IMR-90 (cell line): ENCODE measurements around the gene OXA1L. TPM values are rescaled to one million over a fixed set of nuclear protein-coding genes. Genes with fewer than 3 reads are reported as not detected.

Experiments used
- ATAC-seq: fragments of 200-7000 bp; cut with Tn5 transposase; 2 replicates; pipeline ENCODE4 v1.9.1; 2020; ENCODE audit warnings: low read depth, mild to moderate bottlenecking, moderate library complexity
- BruUV-seq: library from RNA; stranded (reverse); fragments of 400-500 nt; replicated peaks from 2 replicates; lab custom pipeline; 2021; lab: Mats Ljungman, UMichigan
- CTCF ChIA-PET: fragments of 300-600 bp; formaldehyde crosslinking; extraction: SDS; loops from one replicate; lab custom pipeline; 2021; ENCODE audit warnings: antibody characterized with exemption; lab: Yijun Ruan, JAX
- POLR2A ChIA-PET: fragments of 300-600 bp; sonication (Branson Sonifier 250); formaldehyde crosslinking; loops from one replicate; lab custom pipeline; 2022; ENCODE audit warnings: antibody characterized with exemption; ENCODE audit not compliant: unreplicated experiment; lab: Charles Lee
- DNase-seq: peaks from one replicate; pipeline ENCODE4 v3.0.0; 2013
- H2AFZ ChIP-seq: replicated peaks from 2 replicates; pipeline ENCODE3; 2013; ENCODE audit warnings: low read length, mild to moderate bottlenecking; ENCODE audit not compliant: poor library complexity
- H2AK5ac ChIP-seq: 2 replicates; pipeline ENCODE4 v1.6.1; 2013; ENCODE audit warnings: low read depth, low read length, inconsistent platforms
- H2AK9ac ChIP-seq: replicated peaks from 2 replicates; pipeline ENCODE3; 2013; ENCODE audit warnings: mild to moderate bottlenecking, low read depth, low read length, moderate library complexity; ENCODE audit not compliant: poor library complexity
- H2BK120ac ChIP-seq: 2 replicates; pipeline ENCODE4 v1.6.1; 2013; ENCODE audit warnings: low read depth, low read length, inconsistent platforms
- H2BK15ac ChIP-seq: 3 replicates; pipeline ENCODE4 v1.6.1; 2013; ENCODE audit warnings: low read depth, low read length, inconsistent platforms
- H2BK20ac ChIP-seq: 2 replicates; pipeline ENCODE4 v1.6.1; 2013; ENCODE audit warnings: low read depth, mild to moderate bottlenecking, inconsistent platforms, low read length, moderate library complexity
- H2BK5ac ChIP-seq: 2 replicates; pipeline ENCODE4 v1.6.1; 2013; ENCODE audit warnings: mild to moderate bottlenecking, low read depth, low read length, inconsistent platforms; ENCODE audit not compliant: poor library complexity, severe bottlenecking
- H3K14ac ChIP-seq: replicated peaks from 2 replicates; pipeline ENCODE4 v1.6.1; 2013; ENCODE audit warnings: low read depth, low read length, inconsistent platforms
- H3K18ac ChIP-seq: 2 replicates; pipeline ENCODE4 v1.6.1; 2013; ENCODE audit warnings: low read depth, low read length, control low read depth
- H3K23ac ChIP-seq: 2 replicates; pipeline ENCODE4 v1.6.1; 2013; ENCODE audit warnings: low read depth, low read length, inconsistent platforms
- H3K27ac ChIP-seq: 2 replicates; pipeline ENCODE4 v1.5.1; 2013; ENCODE audit warnings: mild to moderate bottlenecking, control low read depth, low read length; ENCODE audit not compliant: insufficient read depth
- H3K27me3 ChIP-seq: 2 replicates; pipeline ENCODE4 v1.6.1; 2013; ENCODE audit warnings: low read length; ENCODE audit not compliant: control insufficient read depth, insufficient read depth
- H3K36me3 ChIP-seq: 2 replicates; pipeline ENCODE4 v1.6.1; 2013; ENCODE audit warnings: low read length, mixed read lengths; ENCODE audit not compliant: control insufficient read depth, insufficient read depth
- H3K4ac ChIP-seq: 2 replicates; pipeline ENCODE4 v1.6.1; 2013; ENCODE audit warnings: low read depth, low read length, inconsistent platforms
- H3K4me1 ChIP-seq: 2 replicates; pipeline ENCODE4 v1.6.1; 2013; ENCODE audit warnings: low read length, mixed read lengths; ENCODE audit not compliant: control insufficient read depth, insufficient read depth
- H3K4me2 ChIP-seq: 2 replicates; pipeline ENCODE4 v1.6.1; 2013; ENCODE audit warnings: low read depth, mild to moderate bottlenecking, control low read depth, low read length, moderate library complexity
- H3K4me3 ChIP-seq: 2 replicates; pipeline ENCODE4 v1.5.1; 2013; ENCODE audit warnings: low read depth, mild to moderate bottlenecking, control low read depth, low read length, moderate library complexity; ENCODE audit not compliant: insufficient read depth
- H3K56ac ChIP-seq: 2 replicates; pipeline ENCODE4 v1.6.1; 2013; ENCODE audit warnings: low read length, inconsistent platforms; ENCODE audit not compliant: insufficient read depth; ENCODE audit errors: extremely low read depth
- H3K79me1 ChIP-seq, 2 experiments: 2 replicates each; pipeline ENCODE4 v1.6.1; 2013; ENCODE audit warnings: low read length in 2 of 2, inconsistent platforms in 1 of 2, low read depth in 1 of 2
- H3K9ac ChIP-seq: 2 replicates; pipeline ENCODE4 v1.6.1; 2013; ENCODE audit warnings: low read depth, low read length, control low read depth
- H3K9me1 ChIP-seq: 2 replicates; pipeline ENCODE4 v1.6.1; 2013; ENCODE audit warnings: low read length, inconsistent platforms; ENCODE audit not compliant: insufficient read depth
- H3K9me3 ChIP-seq: 2 replicates; pipeline ENCODE4 v1.6.1; 2013; ENCODE audit warnings: low read length; ENCODE audit not compliant: control insufficient read depth, insufficient read depth
- H4K20me1 ChIP-seq: 2 replicates; pipeline ENCODE4 v1.6.1; 2013; ENCODE audit warnings: low read length, inconsistent platforms; ENCODE audit not compliant: insufficient read depth
- H4K5ac ChIP-seq: 2 replicates; pipeline ENCODE4 v1.6.1; 2013; ENCODE audit warnings: mild to moderate bottlenecking, low read depth, low read length, control low read depth
- H4K8ac ChIP-seq, 2 experiments: 2 replicates each; pipeline ENCODE4 v1.6.1; 2013; ENCODE audit warnings: low read depth in 2 of 2, low read length in 2 of 2, control low read depth in 1 of 2, inconsistent platforms in 1 of 2
- H4K91ac ChIP-seq: 2 replicates; pipeline ENCODE4 v1.6.1; 2013; ENCODE audit warnings: low read depth, low read length, inconsistent platforms; ENCODE audit not compliant: insufficient read depth
- BHLHE40 ChIP-seq: fragments of 150-350 bp; IDR thresholded peaks from 2 replicates; pipeline ENCODE4 v1.6.1; 2016; ENCODE audit warnings: mild to moderate bottlenecking, low read depth, low read length
- CEBPB ChIP-seq: IDR thresholded peaks from 2 replicates; pipeline ENCODE4 v1.6.1; 2012; ENCODE audit warnings: low read depth, low read length, improper control_type of control experiment
- CHD1 ChIP-seq: IDR thresholded peaks from 2 replicates; pipeline ENCODE4 v1.6.1; 2012; ENCODE audit warnings: low read depth, low read length, improper control_type of control experiment
- FOS ChIP-seq: fragments of 150-350 bp; IDR thresholded peaks from 2 replicates; pipeline ENCODE4 v1.6.1; 2016; ENCODE audit warnings: low read depth, low read length
- MAFK ChIP-seq: IDR thresholded peaks from 2 replicates; pipeline ENCODE4 v1.6.1; 2012; ENCODE audit warnings: low read depth, low read length, improper control_type of control experiment
- MAZ ChIP-seq: IDR thresholded peaks from 2 replicates; pipeline ENCODE4 v1.6.1; 2012; ENCODE audit warnings: low read depth, mild to moderate bottlenecking, low read length, improper control_type of control experiment, moderate library complexity, borderline replicate concordance
- MXI1 ChIP-seq: IDR thresholded peaks from 2 replicates; pipeline ENCODE4 v1.6.1; 2012; ENCODE audit warnings: low read depth, mild to moderate bottlenecking, low read length, moderate library complexity, borderline replicate concordance
- NFE2L2 ChIP-seq: fragments of 150-350 bp; IDR thresholded peaks from 2 replicates; pipeline ENCODE4 v1.6.1; 2016; ENCODE audit warnings: low read depth, mild to moderate bottlenecking, low read length
- POLR2A ChIP-seq: IDR thresholded peaks from 2 replicates; pipeline ENCODE4 v1.6.1; 2012; ENCODE audit warnings: mild to moderate bottlenecking, low read depth, low read length
- RAD21 ChIP-seq: IDR thresholded peaks from 2 replicates; pipeline ENCODE4 v1.6.1; 2012; ENCODE audit warnings: low read length, improper control_type of control experiment
- RCOR1 ChIP-seq: IDR thresholded peaks from 2 replicates; pipeline ENCODE4 v1.6.1; 2012; ENCODE audit warnings: mild to moderate bottlenecking, low read length, improper control_type of control experiment; ENCODE audit not compliant: insufficient replicate concordance
- RFX5 ChIP-seq: IDR thresholded peaks from 2 replicates; pipeline ENCODE4 v1.8.0; 2012; ENCODE audit warnings: low read depth, mild to moderate bottlenecking, low read length, moderate library complexity
- SMC3 ChIP-seq: fragments of 150-350 bp; IDR thresholded peaks from 2 replicates; pipeline ENCODE4 v1.6.1; 2016; ENCODE audit warnings: low read depth, mild to moderate bottlenecking, antibody characterized with exemption, low read length, moderate library complexity
- WGBS, 2 experiments: methylation state at CpG; one replicate each; pipeline versions ENCODE4 v1.1.5 to v1.1.7; 2013; ENCODE audit warnings: missing lambda C conversion rate in 2 of 2; ENCODE audit not compliant: insufficient read length in 1 of 2; ENCODE audit errors: extremely low coverage in 2 of 2; 5-methylcytosine and 5-hydroxymethylcytosine counted together
- dilution Hi-C: fragments of 300-500 bp; cut with HindIII; formaldehyde crosslinking; loops from one replicate; pipeline ENCODE4 v1.14.3; 2018; ENCODE audit warnings: low sequenced_read_pairs; ENCODE audit not compliant: unreplicated experiment
- in situ Hi-C: fragments of 300-500 bp; cut with MboI; formaldehyde crosslinking; loops from 3 replicates; pipeline ENCODE4 v1.14.3; 2019; ENCODE audit warnings: low sequenced_read_pairs, inconsistent platforms, mixed read lengths
- intact Hi-C: fragments of 100-400 bp; cut with micrococcal nuclease; formaldehyde crosslinking; loops from 2 replicates; pipeline ENCODE4 v1.10.0; 2022
- polyA plus RNA-seq, 3 experiments: library from polyadenylated mRNA; depleted of rRNA; stranded (reverse); fragments of >200 nt; gene quantifications; 2 replicates each; pipeline ENCODE4 v1.2.3, GENCODE V29; 2012; ENCODE audit warnings: low replicate concordance in 1 of 3
- total RNA-seq: library from RNA; depleted of rRNA; stranded (reverse); fragments of >200 nt; gene quantifications from 2 replicates; pipeline ENCODE4 v1.2.3, GENCODE V29; 2012
- TF ChIP-seq, protein P1 (sequence below): conservative IDR thresholded peaks from 2 replicates; pipeline ENCODE4 v1.5.1; 2012; ENCODE audit warnings: mild to moderate bottlenecking, low read depth, low read length, improper control_type of control experiment
- TF ChIP-seq, protein P2 (sequence below): fragments of 150-350 bp; IDR thresholded peaks from 2 replicates; pipeline ENCODE4 v1.6.1; 2016; ENCODE audit warnings: low read depth, mild to moderate bottlenecking, low read length, moderate library complexity, borderline replicate concordance

The OXA1L gene
- total and polyA plus RNA-seq, 2 of the 4 experiments (the other 2 are of a cell fraction), result 47.3 to 113 TPM

DNA sequence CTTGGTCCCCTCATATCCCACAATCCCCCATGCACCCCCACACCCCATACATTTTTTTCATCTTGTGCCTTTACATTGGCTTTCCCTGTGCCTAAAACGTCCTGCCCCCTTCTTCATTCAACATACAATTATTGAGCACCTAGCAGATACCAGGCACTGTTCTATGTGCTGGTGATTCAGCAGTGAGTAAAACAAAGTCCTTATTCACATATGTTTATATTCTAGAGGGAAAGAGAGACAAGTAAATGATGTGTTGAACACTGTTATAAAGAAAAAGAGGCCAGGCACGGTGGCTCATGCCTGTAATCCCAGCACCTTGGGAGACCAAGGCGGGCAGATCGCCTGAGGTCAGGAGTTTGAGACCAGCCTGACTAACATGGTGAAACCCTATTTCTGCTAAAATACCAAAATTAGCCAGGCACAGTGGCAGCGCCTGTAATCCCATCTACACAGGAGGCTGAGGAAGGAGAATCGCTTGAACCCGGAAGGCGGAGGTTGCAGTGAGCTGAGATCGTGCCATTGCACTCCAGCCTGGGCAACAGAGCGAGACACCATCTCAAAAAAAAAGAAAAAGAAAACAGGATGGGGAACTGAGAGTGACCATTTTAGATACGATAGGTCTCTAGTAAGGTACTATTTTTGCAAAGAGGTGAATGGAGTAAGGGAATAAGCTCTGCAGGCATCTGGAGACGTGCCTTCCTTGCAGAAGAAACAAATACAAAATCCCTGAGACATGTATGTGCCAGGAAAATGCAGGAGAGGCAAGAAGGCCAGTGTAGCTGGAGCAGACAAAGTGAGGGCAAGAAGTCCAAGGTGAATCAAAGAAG lies 36.6 kb downstream of the OXA1L start (continued):
- no peak for TF ChIP-seq MXI1

DNA sequence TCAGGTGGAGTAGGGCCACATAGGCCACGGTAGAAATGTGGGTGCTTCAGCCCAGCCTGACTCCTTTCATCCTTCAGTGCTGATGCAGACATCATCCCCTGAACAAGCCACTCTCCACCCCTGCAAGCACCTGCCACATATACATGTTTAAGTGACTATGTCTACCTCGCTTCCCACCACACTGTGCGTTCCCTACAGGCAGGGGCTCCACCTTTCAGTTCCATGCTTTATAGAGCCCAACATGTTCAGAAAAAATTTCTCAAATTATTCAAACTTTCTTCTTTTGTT lies 37.1 kb downstream of the OXA1L start:
- no peaks in the 10 kb centered on the region for H3K36me3 ChIP-seq
- H3K27ac ChIP-seq, result no peak overlapping the region
- no peak overlapping the region for H3K4me3 ChIP-seq
- H3K18ac ChIP-seq, result no peak overlapping the region
- no peak overlapping the region for H2AFZ ChIP-seq
- H2BK20ac ChIP-seq, result no peak overlapping the region
- no peak overlapping the region for H2BK15ac ChIP-seq
- H3K9ac ChIP-seq, result no peak overlapping the region
- H3K9me3 ChIP-seq, result no peaks in the 10 kb centered on the region
- no peak overlapping the region for H4K91ac ChIP-seq
- in situ Hi-C loops (no loop called here), intact Hi-C loops (no loop called here), dilution Hi-C loops (no loop called here)
- no peaks in the 10 kb centered on the region for H3K4me1 ChIP-seq
- DNase-seq (no peak), ATAC-seq (no peak)
- no peak overlapping the region for H2BK5ac ChIP-seq
- no peaks in the 10 kb centered on the region for H4K20me1 ChIP-seq
- no peak overlapping the region for H2AK5ac ChIP-seq
- CTCF ChIA-PET, result no interaction called here
- H3K27me3 ChIP-seq, result no peaks in the 10 kb centered on the region; the same call in 1 of the 2 replicates
- no peak overlapping the region for H3K56ac ChIP-seq
- H3K9me1 ChIP-seq, result no peaks in the 10 kb centered on the region
- no peak overlapping the region for H4K8ac ChIP-seq
- no TSS peak for BruUV-seq
- POLR2A ChIA-PET, result no interaction called here
- H4K5ac ChIP-seq, result no peak overlapping the region
- H3K4ac ChIP-seq, result no peak overlapping the region
- H3K14ac ChIP-seq, result no peak overlapping the region
- H3K23ac ChIP-seq, result no peak overlapping the region
- no CpG with 5 or more reads among the region's 3 CpGs for WGBS, 2 experiments
- H2AK9ac ChIP-seq, result no peak overlapping the region
- H2BK120ac ChIP-seq, result no peak overlapping the region
- no peak overlapping the region for H3K4me2 ChIP-seq
- H3K79me1 ChIP-seq, result no peaks in the 10 kb centered on the region
- no peak for TF ChIP-seq FOS
- no peak for TF ChIP-seq MAZ
- TF ChIP-seq NFE2L2, result no peak
- no peak for TF ChIP-seq CEBPB
- TF ChIP-seq, protein P1, sequence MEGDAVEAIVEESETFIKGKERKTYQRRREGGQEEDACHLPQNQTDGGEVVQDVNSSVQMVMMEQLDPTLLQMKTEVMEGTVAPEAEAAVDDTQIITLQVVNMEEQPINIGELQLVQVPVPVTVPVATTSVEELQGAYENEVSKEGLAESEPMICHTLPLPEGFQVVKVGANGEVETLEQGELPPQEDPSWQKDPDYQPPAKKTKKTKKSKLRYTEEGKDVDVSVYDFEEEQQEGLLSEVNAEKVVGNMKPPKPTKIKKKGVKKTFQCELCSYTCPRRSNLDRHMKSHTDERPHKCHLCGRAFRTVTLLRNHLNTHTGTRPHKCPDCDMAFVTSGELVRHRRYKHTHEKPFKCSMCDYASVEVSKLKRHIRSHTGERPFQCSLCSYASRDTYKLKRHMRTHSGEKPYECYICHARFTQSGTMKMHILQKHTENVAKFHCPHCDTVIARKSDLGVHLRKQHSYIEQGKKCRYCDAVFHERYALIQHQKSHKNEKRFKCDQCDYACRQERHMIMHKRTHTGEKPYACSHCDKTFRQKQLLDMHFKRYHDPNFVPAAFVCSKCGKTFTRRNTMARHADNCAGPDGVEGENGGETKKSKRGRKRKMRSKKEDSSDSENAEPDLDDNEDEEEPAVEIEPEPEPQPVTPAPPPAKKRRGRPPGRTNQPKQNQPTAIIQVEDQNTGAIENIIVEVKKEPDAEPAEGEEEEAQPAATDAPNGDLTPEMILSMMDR, result no peak
- TF ChIP-seq, protein P2, sequence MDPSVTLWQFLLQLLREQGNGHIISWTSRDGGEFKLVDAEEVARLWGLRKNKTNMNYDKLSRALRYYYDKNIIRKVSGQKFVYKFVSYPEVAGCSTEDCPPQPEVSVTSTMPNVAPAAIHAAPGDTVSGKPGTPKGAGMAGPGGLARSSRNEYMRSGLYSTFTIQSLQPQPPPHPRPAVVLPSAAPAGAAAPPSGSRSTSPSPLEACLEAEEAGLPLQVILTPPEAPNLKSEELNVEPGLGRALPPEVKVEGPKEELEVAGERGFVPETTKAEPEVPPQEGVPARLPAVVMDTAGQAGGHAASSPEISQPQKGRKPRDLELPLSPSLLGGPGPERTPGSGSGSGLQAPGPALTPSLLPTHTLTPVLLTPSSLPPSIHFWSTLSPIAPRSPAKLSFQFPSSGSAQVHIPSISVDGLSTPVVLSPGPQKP, result no peak
- no peak for TF ChIP-seq MAFK
- TF ChIP-seq POLR2A, result no peak
- no peak for TF ChIP-seq SMC3
- TF ChIP-seq RCOR1, result no peak
- TF ChIP-seq BHLHE40, result no peak
- no peak for TF ChIP-seq RAD21
- TF ChIP-seq CHD1, result no peak
- no peak for TF ChIP-seq RFX5
